ENCODE results near the gene WRAP73.

Gene WRAP73

DNA sequence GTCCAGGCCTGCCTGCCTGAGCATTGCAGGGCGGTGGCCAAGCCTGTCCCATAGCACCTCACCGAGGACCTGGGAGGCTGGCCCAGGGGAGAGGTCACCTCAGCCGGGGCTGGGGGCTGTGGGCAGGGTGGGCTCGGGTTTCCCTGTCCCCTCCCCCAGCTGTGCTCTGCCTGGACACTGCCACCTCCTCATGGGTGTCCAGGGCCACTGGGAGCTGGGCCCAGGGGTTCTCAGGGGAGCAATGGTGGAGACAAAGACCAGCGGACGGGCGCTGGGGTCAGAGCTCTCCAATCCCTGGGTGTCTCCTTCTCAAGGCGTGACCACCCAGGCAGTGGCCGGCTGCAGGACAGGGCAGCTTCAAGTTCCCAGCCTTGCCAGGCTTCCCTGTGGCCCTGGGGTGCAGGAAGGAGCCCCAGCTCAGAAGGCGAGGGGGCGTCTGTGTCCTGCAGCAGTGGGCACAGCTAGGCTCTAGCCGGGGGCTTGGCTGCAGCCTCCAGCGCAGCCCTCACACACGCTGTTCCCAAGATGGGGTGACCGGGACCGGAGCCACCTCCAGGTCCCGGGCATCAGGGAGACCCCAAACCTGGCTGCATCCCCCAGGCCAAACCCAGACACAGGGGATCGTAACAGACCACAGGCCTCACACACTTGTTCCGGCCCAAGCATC, 31.5 kb upstream of the WRAP73 start:
- DNase-seq = no peak

DNA sequence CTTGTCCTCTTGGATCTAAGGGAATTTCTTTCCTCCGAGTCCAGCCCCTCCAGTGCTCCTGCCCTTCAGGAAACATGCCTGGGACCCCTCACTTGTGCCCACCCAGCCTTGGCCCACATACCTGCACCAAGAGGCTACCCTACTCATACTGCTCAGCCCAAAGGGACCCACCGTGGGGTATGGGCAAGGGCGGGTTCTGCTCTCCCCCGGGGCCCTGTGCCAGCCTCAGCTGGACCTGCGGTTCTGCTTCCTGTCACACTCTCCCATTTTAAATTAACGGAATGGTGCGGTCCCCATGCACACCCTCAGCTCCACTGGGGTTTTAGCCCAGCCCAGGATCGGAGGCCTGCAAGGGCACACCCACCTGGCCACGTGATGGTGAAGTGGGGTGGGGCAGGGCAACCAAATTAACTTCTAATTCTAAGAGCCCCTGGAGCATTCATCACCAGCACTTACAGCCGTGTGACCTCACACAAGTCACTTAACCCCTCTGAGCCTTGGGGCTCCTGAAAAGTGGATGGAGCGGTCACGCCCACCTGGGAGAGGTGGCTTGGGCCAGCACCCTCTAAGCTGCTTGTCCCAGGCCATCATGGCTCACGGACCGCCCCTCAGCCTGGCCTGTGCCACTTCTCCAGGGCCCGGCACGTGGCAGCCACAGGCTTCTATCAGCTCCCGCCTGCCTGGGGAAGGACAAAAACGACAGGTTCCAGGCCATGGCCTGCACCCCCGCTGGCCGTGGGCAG, 30.8 kb upstream of the WRAP73 start:
- DNase-seq = no peak

DNA sequence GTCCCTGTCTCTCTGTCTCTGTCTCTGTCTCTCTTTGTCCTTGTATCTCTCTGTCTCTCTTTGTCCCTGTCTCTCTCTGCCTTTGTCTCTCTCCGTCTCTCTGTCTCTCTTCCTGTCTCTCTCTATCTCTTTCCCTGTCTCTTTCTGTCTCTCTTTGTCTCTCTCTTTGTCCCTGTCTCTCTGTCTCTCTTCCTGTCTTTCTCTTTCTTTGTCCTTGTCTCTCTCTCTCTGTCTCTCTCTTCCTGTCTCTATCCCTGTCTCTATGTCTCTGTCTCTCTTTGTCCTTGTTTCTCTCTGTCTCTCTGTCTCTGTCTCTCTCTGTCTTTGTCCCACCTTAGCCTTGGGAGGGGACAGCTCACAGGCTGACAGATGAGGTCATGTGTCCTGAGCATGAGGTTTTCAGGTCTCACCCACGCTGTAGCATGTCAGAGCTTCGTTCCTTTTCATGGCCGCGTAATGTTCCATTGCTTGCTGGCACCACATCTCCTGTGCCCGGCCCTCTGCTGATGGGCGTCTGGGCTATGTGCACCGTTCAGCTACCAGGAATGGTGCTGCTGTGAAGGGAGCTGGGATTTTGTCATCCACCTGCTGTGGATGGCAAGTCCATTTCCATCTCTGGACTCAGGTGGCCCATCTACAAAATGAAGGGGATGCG, 30.0 kb upstream of the WRAP73 start:
- DNase-seq = no peak

DNA sequence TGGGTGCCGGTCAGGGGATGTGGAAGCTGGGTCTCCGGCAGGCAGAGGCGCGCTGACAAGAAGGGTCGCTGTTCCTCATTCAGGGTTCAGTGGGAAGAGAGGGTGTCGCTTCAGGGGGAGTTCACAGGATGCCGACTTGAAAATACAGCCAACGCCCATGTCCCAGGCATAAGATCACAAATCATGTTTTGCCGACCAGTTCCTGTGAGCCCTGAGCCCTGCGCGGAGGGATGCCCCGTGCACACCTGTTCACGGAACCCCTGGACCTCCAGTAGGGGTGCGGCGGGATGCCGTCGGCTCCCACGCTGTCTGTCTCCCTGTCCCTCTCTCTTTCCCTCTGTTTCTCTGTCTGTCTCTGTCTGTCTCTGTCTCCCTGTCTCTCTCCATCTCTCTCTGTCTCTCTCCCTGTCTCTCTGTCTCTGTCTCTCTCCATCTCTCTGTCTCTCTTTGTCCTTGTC, 29.2 kb upstream of the WRAP73 start:
- no peak for DNase-seq

DNA sequence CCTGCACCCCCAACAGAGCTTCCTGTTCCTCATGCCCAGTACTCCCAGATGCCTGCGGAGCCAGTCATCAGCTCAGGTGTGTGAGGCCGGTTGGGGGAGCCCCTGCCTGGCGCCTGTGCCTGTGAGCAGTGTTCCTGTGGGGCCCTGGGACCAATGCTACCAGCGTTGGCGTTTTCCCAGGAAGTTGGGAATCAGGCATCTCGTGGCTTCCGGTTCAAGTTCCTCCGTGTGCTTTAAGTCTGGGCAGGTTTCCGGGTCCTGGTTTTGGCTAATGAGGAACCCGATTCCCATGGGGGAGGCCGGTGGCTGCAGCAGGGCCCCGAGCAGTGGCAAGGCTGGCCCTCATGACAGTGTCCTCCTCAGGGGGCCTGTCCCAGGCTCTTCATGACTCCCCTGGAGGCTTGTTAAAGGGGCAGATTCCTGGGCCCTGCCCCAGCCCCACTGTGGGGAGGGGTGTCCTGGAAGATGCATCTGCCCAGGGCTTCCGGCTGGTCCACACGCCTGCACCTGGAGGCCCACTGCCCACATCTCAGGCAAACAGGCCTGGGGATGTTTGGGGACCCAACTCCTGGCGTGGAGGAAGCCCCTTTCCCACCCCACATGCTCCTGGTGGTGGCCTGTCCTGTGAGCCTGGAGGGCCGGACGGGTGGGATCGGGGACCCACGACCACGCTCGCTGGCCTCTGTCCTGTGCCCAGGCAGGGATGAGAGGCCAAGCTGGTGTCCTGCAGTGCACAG, 28.6 kb upstream of the WRAP73 start:
- DNase-seq = no peak

DNA sequence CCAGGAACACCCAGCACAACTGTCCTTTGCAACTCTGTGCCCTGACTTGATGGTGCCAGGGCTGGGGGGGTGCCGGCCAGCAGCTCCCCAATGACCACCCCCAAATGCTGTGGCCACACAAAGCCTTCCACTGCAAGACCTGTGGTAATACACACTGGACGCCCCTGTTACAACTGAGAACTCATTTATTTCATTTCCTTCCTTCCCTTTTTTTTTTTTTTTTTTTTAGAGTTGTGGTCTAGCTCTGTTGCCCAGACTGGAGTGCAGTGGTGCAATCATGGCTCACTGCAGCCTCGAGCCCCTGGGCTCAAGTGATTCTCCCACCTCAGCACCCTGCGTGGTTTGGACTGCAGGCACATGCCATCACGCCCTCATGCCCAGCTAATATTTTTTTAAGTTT, 27.6 kb upstream of the WRAP73 start:
- no peak for DNase-seq

DNA sequence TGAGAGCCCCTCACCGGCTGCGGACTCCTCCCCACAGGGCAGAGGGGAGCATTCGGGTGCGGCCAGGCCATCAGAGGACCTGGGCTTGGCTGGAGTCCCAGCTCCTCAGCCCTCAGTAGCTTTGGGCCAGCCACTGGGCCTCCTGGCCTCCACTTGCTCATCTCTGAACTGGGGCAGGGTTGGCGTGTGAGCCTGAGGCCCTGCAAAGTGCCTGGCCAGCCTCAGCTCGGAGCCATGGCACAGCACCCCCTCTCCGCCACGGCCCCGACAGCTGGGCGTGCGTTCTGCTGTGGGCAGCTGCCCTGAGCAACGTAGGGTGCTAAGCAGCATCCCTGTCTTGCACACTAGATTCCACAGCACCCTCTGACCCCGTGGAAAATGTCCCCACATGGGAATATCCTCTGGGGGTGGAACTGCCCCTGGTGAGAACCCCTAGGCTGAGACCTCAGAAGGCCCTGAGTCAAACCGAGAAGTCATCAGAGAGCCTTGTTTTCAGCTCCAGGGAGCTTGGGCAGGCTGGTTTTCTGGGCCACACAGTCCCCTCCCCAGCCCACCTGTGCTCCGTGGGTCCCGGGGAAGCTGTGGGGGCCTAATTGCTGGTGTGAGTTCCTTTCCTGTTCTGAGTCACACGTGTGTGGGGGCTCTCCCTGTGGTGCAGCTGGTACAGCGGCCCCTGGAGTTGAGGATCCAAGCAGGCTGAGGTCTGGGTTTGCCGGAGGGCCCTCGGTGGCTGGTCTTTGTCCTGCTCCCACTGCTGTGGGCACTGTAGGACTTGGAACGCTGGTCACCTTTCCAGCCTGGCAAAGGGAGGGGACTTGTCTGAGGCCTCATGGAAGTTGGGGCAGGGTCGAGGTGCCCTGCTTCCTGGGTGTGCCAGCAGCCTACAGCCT, 26.9 kb upstream of the WRAP73 start:
- no peak for DNase-seq

DNA sequence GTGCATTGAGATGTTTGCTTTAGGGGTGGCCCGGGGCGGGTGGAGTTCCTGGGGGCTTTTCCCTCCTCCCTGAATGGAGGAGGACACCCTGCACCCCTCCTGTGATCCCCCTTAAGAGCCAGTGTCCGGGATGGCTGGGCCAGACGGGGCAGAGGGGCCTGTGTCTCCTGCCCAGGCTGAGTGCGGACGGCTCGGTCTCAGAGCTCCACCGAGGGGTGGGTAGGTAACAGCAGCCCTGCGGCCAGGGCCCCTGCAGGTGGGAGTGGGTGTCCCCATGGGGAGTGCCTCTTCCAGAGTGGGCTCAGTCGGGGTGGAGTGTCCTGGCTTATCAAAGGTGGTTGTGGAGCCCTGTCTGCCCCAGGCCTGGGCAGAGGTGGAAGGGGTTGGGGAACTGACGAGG, 25.5 kb upstream of the WRAP73 start:
- DNase-seq = no peak

DNA sequence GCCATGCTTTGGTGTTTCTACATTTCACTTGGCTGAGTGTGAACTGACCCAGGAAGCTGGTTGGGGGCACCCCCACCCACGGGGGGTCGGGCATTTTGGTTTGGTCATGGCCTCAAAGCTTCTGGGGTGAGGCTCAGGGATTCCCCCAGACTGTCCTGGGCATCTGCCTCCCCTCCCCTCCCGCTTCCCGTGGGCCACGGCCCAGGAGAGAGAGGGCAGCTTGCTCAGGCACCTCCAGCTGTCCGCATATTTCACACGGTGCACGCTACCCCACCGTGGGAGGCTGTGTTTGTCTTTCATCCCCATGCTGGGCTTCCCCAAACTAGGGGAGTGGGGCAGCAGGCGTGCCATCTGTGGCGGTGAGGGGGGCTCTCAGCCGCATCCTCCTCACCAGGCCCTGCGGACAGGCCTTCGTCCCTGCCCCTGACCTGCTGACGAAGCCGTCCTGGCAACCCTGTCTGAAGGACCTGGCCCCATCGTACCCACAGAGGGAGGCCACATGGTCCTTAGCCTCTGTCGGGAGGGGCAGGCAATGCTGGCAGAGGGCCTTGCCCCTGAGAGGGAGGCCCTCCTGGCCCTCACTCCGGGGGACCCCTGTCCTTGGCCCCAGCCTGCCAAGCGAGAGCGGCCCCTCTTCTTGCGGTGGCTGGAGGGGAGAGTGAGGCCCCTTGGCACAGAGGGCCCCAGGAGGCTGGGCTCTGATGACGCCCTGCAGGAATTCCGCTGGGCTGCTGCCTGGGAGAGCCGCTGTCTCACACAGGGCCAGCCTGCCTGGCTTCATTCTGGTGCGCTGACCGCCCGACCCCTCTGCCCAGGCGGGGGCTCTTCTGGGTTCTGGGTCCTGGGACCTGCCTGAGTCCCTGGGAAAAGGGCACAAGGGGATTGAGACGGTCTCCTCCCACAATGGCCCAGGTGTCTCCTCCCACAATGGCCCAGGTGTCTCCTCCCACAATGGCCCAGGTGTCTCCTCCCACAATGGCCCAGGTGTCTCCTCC, 24.5 kb upstream of the WRAP73 start:
- no peak for DNase-seq

DNA sequence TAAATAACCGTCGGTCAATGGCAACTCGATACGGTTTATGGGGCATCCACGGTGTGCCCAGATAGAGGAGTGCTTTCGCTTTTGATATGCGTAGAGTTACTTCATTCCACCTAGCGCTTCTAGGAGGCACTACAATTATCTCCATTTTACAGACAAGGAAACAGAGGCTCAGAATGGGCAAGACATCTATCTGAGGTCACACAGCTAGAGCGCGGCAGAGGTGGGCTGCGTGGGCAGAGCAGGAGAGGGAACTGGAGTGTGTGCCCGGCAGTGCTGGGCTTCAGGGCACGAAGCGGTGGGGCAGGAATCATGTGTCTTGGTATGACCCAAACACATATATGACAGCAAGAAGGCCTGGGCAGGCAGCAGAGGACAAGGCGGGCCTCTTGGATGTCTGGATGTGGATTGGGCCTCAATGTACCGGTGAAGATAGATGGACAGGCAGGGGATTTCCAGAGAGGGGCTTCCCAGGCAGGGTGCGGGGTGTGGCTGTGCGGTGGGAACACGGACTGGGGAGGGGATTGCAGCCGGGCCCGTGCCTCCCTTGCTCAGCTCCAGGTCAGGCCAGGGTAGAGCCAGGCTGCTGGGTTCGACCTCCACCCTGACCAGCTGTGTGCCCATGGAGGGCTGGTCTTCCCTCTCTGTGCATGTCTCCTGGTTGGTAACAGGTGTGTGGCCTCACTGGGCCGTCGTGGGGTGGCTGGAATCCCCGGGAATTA, 23.6 kb upstream of the WRAP73 start:
- no peak for DNase-seq

DNA sequence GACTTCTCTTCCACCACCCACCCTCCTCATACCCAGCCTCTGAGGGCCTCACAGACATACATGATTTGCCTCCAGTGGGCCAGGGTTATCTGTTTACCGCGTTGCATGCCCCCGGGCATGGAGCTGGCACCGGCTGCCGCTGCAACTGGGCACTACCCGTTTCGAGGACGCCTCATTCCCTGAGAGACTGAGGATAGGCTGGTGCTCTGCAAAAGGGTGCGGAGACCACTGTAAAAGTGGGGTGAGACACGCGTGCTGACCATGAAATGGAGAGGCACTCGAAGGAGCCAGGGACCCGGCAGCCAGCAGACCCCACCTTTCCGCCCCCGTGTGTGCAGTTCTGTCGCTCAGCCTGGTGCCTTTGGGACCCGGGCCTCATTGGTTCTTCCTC, 23.1 kb upstream of the WRAP73 start:
- no peak for DNase-seq

DNA sequence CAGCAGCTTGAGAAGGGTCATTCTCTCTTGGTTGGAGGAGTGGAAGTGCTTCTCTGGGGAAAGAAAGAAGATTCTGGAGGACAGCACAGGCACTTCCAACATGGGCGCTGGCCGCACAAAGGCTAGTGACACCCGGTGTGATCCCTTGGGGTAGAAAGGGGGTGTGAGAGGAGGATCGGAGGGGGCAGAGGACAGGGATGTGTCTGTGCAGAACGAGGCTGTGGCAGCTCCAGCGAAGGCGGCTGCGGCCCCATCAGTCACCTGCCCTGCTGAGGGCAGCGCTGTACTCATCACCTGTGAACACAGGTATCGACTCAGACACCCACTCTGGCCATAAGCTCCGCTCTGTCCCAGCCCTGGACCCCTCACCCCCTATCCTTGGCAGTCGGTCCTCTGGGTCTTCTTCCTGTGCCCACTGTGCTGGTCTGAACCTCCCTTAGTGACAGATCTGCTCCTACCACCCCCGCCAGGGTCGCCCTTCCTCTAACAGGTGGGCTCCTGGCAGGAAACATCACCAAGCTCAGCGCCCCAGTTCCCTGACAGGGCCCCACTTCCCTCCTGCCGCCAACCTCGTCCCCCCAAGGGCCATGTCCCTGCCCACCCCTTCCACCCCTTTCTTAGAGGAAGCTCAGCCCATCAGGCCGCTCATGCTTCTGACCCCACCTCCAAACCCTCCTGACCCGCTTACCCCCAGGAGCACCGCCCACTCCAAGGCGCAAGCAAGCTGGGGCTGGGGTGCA, 22.5 kb upstream of the WRAP73 start:
- DNase-seq = no peak

DNA sequence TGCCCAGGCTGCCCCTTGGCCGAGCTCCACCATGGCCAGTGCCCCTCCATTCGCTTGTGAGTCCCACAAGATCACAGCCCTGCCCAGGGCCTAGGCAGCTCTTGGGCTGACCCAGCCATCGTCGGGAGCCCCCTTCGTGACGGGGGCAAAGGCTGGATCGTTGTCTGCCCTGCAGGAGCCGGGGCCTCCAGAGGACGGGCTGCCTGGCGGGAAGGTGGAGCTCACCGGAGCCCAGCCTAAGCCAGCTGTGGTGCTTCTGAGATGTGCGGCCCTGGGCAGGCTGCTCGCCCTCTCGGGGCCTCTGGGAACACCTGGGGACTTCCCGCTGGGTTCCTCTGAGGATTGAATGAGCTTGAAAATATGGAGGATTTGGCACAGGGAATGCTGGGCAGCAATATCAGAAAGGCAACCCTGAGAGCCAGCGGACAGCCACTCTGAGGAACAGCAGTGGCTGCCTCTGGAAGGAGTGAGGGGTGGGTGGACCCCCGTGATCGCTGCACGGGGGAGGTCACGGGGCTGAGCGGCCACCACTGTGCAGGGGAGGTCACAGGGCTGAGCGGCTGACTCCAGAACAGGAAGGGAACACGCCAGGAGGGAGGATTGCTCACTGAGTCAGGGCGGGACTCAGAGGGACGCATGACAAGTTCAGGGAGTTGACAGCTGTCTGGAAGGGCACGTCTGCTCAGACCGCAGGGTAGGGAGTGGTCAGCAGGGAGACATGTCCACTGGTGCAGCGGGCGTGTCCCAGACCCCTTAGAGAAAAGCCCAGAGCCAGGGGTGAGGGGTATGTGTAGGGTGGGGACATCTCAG, 21.7 kb upstream of the WRAP73 start:
- no peak for DNase-seq

DNA sequence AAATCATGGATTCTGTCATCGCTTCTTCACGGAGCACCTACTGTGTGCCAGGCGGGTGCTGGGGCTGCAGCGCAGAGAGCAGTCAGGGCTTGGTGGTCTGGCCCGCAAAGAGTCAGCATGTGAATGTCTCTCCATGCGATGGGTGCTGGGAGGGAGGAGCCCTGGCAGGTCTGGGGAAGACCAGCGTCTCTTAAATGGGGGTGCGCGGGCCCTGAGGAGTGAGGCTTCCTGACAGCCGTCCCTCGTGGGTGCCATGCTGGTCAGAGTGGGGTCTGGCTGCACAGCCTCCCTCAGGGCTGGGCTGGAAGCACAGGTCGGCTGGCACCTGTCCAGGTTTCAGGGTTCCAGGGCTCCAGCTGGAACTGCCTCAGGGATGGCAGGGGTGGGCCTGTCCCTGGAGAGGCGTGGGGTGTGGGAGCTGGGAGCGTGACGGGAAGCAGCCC, 20.9 kb upstream of the WRAP73 start:
- no peak for DNase-seq

DNA sequence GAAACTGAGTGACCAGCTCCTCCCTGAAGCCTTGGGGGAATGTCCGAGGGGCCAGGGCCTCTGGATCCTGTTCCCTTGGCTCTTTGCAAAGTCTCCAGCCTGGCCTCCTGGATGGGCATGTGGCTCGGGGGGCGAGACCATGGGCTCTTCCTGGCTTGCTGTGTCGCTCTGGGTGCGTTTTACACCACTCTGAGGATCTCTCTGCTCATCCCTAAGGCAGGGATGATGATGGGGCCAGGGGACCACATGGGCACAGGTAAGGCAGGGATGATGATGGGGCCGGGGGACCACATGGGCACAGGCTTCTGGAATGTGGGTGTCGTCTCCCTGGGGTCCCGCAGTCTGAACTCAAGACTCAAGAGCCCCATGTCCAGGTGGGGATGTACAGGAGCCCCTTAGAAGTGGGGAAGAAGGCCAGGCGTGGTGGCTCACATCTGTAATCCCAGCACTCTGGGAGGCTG, 20.1 kb upstream of the WRAP73 start:
- no peak for DNase-seq

DNA sequence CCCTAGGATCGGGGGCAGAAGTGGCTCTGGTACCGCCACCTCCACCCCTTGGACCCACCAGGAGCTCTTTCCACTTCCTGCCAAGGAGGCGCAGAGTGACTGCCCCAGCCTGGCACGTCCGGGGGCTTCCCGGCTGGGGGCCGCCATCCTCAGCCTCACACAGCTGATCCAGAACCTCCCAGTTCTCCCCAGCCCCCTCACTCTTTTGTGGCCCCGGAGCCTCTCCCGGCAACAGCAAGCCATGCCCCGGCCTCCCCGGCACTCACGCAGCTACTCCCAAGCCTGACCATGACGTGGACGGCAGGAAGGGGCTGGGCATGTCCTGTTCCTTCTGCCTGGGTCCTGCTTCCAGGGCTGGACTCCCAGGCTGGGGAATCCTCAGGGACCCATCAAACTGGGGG, 19.5 kb upstream of the WRAP73 start:
- no peak for DNase-seq

DNA sequence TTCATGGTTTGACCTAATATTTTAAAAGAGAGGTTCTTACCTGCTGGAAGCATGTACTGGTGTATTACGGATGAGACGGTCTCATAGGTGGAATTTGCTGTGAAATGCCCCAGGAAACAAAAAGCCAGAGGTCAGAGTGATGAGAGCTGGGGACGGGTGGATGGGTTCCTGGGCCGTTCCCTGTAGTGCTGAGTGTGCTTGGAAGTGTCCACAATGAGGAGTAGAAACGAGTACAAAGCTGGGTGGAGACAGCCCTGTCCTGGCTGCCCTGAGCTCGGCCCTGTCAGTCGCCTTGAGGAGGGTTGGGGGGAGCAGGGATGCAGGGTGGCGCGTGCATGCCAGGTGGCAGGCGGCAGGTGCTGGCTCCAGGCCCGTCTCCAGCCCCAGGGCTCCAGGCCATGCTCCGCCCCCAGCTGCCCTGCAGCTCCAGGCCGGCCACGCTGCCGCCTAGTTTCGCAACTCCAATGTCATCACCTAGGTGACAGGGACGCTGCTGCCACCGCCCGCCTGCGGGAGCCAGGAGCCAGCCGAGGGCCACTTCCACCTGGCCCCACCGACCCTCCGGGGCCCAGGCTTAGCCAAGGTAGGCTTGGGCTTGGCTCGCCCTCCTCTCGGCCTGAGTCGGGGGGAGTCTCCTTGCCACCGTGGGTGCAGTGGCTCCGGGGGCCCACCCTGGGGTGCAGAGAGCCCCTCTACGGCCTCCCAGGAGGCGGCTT, 18.8 kb upstream of the WRAP73 start:
- DNase-seq = no peak

DNA sequence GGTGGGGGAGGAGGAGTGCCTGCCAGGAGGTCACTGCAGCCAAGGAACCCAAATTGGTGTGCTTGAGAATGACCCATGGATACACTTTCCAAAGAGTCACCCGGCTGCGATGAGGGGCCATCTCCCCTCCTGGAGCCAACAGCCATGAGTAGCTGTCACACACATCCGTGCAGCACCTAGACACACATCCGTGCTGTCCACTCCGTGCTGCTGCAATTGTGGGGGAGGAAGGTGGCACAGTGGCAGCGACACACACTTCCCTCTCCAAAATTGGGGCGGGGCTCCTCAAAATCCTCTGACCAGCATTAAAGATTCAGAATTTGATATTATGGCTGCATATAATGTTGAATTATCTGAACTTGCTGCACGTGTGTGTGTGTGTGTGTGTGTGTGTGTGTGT, 18.2 kb upstream of the WRAP73 start:
- DNase-seq = no peak

Measured in 8988T (cell line).